EH (cell line): ENCODE results near the gene HMGCR.
A peak's percentile ranks its signal among the peaks of the same experiment; 100 is the strongest.

Experiments used
- DNase-seq: peaks from one replicate; pipeline ENCODE4 v3.0.0-alpha.2; 2015; ENCODE audit warnings: low read depth

The HMGCR gene

GRCh38 chr5:75381456-75381855 lies 44.4 kb downstream of the HMGCR start:
- DNase-seq = no peak

DNA sequence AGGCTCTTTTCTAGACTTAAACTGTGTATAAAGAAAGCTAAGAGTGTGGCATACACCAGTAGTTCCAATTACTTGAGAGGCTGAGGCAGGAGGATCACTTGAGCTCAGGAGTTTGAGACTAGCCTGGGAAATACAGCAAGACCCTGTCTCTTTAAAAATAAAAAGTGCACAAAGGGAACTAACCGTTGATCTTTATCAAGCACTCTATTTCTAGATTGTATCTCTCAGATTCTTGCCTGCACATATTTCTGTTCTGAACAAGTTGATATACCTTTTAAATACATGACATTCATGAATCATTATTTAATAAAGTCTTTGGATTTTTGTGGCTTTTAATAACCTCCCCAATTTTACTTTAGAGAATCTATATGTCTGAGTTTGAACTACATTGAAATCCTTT lies 47.2 kb downstream of the HMGCR start:
- no peak for DNase-seq

GRCh38 chr5:75387806-75388205 lies 50.8 kb downstream of the HMGCR start:
- no peak for DNase-seq

DNA sequence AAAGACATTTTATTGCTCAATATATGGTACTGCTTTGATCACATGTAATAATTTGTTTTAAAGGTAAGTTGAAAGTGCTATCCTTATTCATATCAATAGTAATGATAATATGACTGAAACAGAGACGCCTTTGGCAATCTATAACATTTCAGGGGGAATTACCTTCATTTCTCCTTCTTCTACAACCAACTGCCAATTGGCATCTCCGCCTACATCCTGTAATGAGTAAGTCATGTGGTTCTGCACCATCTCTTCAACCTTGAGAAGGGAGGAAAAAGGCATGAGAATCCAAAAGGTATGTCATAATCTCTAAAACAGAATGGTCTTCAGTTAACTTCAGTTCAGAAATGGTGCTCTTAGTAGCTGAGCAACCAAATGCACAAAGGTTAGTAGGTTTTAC lies 52.4 kb downstream of the HMGCR start:
- no peak for DNase-seq

DNA sequence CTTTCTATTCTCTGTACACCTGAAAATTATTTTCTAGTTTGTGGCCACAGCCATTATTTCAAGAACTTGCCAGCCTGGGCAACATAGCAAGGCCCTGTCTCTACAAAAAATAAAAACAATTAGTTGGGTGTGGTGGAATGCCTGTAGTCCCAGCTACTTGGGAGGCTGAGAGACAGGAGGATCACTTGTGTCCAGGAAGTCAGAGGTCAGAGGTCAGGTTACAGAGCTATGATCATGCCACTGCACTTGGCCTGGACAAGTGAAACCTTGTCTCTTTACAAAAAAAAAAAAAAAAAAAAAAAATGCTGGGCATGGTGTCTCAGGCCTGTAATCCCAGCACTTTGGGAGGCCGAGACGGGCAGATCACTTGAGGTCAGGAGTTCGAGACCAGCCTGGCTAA lies 58.3 kb downstream of the HMGCR start:
- peak; percentile 7 for DNase-seq

DNA sequence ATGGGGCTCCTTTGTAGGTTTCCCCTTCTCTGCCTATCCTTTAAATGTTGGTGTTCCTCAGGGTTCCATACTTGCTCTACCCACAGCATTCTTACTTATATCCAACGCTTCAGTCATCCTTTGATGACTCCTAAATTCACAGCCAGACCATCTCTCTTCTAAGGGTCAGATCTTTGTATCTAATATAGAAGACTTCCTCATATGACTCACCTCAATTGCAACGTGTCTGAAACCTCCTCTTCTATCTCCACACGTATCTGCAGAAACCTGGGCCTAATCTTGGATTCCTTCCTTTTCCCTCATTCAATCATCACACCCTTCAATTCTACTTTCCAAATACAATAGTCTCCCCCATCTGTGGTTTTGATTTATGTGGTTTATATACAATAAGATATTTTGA lies 68.3 kb downstream of the HMGCR start:
- DNase-seq = peak; percentile 6
